Nephron (organoid): Measurements from ENCODE around the gene ZSWIM3.

Experiments
- H3K27ac Mint-ChIP-seq, 3 experiments: 2 replicates each; pipeline ENCODE4 v1.8.0; 2020; ENCODE audit warnings: mixed read lengths in 3 of 3, mild to moderate bottlenecking in 2 of 3, moderate library complexity in 1 of 3
- H3K27me3 Mint-ChIP-seq: 2 replicates; pipeline ENCODE4 v1.8.0; 2021; ENCODE audit warnings: low read depth, mild to moderate bottlenecking, moderate library complexity, mixed read lengths
- H3K36me3 Mint-ChIP-seq: 2 replicates; pipeline ENCODE4 v1.8.0; 2020; ENCODE audit warnings: low read depth, mixed read lengths
- H3K4me1 Mint-ChIP-seq: 2 replicates; pipeline ENCODE4 v1.8.0; 2020; ENCODE audit warnings: mixed read lengths
- H3K4me3 Mint-ChIP-seq, 3 experiments: 2 replicates each; pipeline ENCODE4 v1.8.0; 2020; ENCODE audit warnings: mild to moderate bottlenecking in 3 of 3, mixed read lengths in 3 of 3, moderate library complexity in 2 of 3
- H3K9me3 Mint-ChIP-seq: 2 replicates; pipeline ENCODE4 v1.8.0; 2020; ENCODE audit warnings: mixed read lengths
- TF ChIP-seq, protein P1 (sequence below), 3 experiments: fragments of 200-600 bp; sonication (generic); IDR thresholded peaks; one replicate each; pipeline ENCODE4 v1.5.0; 2021; ENCODE audit warnings: antibody characterized with exemption in 3 of 3; ENCODE audit not compliant: unreplicated experiment in 3 of 3

ZSWIM3 gene

DNA sequence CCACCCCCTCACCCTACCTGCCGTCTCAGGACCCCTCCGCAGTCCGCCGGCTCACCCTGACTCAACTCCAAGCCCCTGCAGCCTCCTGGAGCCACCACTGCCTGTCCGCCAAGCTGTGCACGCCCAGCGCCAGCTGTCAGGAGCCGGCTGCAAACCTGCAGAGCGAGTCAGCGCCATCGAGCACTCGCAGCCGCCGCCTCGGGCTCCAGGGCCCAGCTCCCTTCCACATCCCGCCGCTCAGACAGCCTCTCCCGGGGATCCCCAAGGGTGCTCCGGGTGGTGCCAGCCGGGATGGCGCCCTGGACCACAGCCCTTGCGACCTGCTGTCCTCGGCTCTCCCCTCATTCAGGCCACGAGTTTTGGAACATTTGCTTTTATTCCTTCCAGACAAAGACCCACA, 34.6 kb upstream of the ZSWIM3 start:
- Mint-ChIP-seq H3K27ac (no peak overlapping the region), H3K4me1 (peaks cover 62% of the 10 kb centered on the region), H3K4me3 (peak overlapping the region in 2 of 3 experiments; percentile 24 to 89), H3K27me3 (peaks cover 48% of the 10 kb centered on the region), H3K9me3 (no peaks in the 10 kb centered on the region), H3K36me3 (peaks cover 3% of the 10 kb centered on the region)
- TF ChIP-seq, protein P1, sequence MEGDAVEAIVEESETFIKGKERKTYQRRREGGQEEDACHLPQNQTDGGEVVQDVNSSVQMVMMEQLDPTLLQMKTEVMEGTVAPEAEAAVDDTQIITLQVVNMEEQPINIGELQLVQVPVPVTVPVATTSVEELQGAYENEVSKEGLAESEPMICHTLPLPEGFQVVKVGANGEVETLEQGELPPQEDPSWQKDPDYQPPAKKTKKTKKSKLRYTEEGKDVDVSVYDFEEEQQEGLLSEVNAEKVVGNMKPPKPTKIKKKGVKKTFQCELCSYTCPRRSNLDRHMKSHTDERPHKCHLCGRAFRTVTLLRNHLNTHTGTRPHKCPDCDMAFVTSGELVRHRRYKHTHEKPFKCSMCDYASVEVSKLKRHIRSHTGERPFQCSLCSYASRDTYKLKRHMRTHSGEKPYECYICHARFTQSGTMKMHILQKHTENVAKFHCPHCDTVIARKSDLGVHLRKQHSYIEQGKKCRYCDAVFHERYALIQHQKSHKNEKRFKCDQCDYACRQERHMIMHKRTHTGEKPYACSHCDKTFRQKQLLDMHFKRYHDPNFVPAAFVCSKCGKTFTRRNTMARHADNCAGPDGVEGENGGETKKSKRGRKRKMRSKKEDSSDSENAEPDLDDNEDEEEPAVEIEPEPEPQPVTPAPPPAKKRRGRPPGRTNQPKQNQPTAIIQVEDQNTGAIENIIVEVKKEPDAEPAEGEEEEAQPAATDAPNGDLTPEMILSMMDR (IDR thresholded peaks at IDR 0.05; ENCODE audit: unreplicated experiment in 3 of 3): no peak

DNA sequence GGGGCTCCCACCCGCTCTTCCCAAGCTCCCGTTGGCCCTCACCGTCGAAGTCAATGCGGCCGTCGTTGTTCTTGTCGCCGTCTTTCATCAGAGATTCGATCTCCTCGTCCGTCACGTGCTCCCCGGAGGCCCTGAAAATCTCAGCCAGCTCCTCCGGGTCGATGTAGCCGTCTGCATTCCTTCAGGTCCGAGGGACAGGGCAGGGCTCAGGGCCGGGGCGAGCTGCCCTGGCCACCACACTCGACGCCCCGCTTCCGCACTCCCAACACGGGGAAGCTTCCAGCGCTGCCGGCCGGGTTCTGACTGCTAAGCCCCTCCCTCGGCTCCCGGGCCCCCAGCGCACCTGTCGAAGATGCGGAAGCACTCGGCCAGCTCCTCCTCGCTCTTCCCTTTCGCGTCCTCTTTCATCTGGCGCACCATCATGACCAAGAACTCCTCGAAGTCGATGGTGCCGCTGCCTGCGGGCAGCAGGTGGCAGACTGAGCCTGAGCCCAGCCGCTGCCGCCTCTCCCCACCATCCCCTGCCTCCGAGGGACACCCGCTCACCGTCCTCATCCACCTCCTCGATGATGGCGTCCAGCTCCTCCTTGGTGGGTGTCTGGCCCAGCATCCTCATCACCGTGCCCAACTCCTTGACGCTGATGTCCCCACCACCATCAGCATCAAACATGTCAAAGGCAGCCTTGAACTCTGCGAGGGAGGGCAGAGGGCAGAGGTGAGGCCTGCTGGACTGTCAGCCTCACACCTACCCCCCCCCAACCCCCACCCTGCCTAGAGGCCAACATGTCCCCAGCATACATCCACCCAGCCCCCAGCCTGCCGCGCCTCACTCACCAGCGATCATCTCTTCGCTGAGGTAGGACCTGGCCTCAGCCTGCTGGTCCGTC, 33.2 kb upstream of the ZSWIM3 start:
- peaks cover 67% of the 10 kb centered on the region for H3K4me1 Mint-ChIP-seq

DNA sequence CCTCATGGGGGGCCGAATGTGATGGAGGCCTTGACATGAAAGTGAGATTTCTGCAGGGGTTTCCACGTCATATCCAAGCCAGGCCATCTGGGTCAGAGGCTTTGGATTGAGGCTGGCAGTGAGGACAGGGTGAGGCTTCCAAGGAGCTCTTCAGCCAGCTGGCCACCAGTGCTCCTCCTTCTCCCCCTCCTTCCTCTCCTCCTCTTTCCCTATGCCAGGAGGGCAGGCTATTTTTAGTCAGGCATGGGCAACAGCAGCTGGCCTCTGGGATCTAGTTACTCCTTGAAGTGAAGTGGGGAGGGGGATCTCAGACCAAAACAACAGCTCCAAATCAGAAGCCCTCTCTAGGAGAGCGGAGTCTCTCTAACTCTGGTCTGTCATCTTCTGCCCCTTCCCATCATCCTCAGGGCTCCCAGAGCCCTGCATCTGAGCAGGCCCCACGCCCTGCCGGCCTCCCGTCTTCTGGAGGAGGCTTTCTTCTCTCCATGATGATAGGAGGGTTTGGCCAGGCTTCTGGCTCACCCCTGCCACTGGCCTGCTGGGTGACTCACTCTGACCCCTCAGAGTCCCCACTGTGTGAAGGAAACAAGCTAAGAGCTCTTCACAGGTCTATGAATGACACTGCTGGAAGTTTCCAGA, 30.9 kb upstream of the ZSWIM3 start:
- H3K4me1 Mint-ChIP-seq: peaks cover 62% of the 10 kb centered on the region
- H3K4me3 Mint-ChIP-seq: peak overlapping the region; percentile 62 to 89 (median 86)
- H3K27ac Mint-ChIP-seq: peak overlapping the region; percentile 89 to 98 (median 94)
- TF ChIP-seq, protein P1 (IDR thresholded peaks at IDR 0.05; ENCODE audit: unreplicated experiment in 3 of 3): no peak
- H3K9me3 Mint-ChIP-seq: no peaks in the 10 kb centered on the region
- H3K27me3 Mint-ChIP-seq: peaks cover 42% of the 10 kb centered on the region
- no peaks in the 10 kb centered on the region for H3K36me3 Mint-ChIP-seq

More for the DNA sequence above, 33.2 kb upstream of the ZSWIM3 start:
- TF ChIP-seq, protein P1 (IDR thresholded peaks at IDR 0.05; ENCODE audit: unreplicated experiment in 3 of 3): peak; percentile 14 to 27 (median 16)
- H3K4me3 Mint-ChIP-seq: peak overlapping the region; percentile 50 to 89 (median 86)
- peaks cover 48% of the 10 kb centered on the region for H3K27me3 Mint-ChIP-seq
- peaks cover 3% of the 10 kb centered on the region for H3K36me3 Mint-ChIP-seq
- no peaks in the 10 kb centered on the region for H3K9me3 Mint-ChIP-seq
- H3K27ac Mint-ChIP-seq: peak overlapping the region in 1 of 3 experiments; percentile 37

DNA sequence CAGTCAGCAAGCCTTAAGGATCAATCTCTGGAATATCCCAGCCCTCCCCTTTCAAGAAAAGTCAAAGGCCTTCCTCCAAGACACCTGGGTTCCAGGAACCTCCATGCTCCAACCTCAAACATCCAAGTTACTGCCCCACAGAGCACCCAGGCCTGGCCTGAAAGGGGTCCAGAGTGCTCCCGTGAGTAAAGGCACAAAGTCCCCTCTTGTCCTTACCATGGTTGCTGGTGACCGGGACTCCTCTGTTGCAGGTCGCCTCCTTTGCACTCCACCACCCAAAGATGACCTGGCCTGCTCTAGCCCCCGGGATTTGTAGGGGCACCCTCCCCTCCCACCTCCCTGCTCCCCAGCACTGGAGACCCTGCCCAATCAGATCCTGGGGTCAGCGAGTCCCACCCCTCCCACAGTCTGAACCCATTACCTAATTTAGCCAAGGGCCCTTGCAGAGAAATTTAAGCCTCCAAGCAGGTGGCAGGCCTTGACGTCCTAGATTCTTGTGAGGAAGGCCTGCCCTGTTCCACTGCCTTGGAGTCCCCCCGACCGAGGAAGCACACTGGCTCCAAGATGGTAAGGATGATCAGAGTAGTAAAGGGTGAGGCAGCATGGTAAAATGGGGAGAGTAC, 30.3 kb upstream of the ZSWIM3 start, which contains the start of gene TNNC2:
Gene TNNC2, minus strand, starts transcription at position 283 of the 623 bp plus-strand sequence. Its CDS starts 64 bp downstream, at position 219.
- peaks cover 59% of the 10 kb centered on the region for H3K4me1 Mint-ChIP-seq
- no peaks in the 10 kb centered on the region for H3K36me3 Mint-ChIP-seq
- TF ChIP-seq, protein P1 (IDR thresholded peaks at IDR 0.05; ENCODE audit: unreplicated experiment in 3 of 3): no peak
- H3K27me3 Mint-ChIP-seq: peaks cover 39% of the 10 kb centered on the region
- peak within 1 kb of the TSS; percentile 62 to 89 (median 86) for H3K4me3 Mint-ChIP-seq
- H3K27ac Mint-ChIP-seq: peak within 1 kb of the TSS; percentile 89 to 98 (median 94)
- H3K9me3 Mint-ChIP-seq: no peaks in the 10 kb centered on the region

DNA sequence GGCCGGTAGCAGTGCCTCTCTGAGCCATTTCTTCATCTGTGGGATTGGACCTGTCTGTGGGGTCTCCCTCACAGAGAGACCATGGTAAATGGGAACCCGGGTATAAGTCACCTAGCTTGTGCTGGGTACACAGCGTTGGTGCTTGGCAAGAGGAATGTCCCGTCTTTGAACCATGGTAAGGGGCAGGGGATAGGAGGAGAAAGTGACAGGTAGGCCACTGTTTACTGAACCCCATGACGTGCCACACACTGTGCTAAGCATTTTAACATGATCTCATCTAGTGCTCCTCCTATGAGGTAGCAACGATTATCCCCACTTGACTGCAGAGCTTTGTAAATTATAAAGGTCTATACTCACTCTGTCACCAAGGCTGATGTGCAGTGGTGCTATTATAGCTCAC, 29.7 kb upstream of the ZSWIM3 start:
- peaks cover 35% of the 10 kb centered on the region for H3K27me3 Mint-ChIP-seq
- peaks cover 54% of the 10 kb centered on the region for H3K4me1 Mint-ChIP-seq
- no peaks in the 10 kb centered on the region for H3K9me3 Mint-ChIP-seq
- H3K4me3 Mint-ChIP-seq: peak overlapping the region in 2 of 3 experiments; percentile 86 to 89
- H3K27ac Mint-ChIP-seq: peak overlapping the region; percentile 89 to 98 (median 94)
- H3K36me3 Mint-ChIP-seq: no peaks in the 10 kb centered on the region
- TF ChIP-seq, protein P1 (IDR thresholded peaks at IDR 0.05; ENCODE audit: unreplicated experiment in 3 of 3): no peak
